Prostate gland (tissue), 2 donors: ENCODE measurements around the gene RAB33A.

Experiments
- CTCF ChIP-seq, 4 experiments: fragments of 200-600 bp in 2 of 4; fragments of 450-650 bp in 2 of 4; sonication (generic) in 2 of 4; IDR thresholded peaks; 1 replicate in 3 of 4; 2 replicates in 1 of 4; pipeline ENCODE4 v1.5.1; 2016 to 2019; ENCODE audit warnings: antibody characterized with exemption in 4 of 4, mild to moderate bottlenecking in 2 of 4, moderate library complexity in 2 of 4
- POLR2AphosphoS5 ChIP-seq: sonication (generic); formaldehyde crosslinking; IDR thresholded peaks from one replicate; pipeline ENCODE4 v1.6.1; 2017; ENCODE audit warnings: antibody characterized with exemption

- TF ChIP-seq CTCF (IDR thresholded peaks at IDR 0.05) (no peak), POLR2AphosphoS5 (no peak)
Measured at GRCh38 chrX:130155564-130155963, 16.2 kb upstream of the RAB33A start.
